ENCODE measurements around the gene LNX1.

DNA sequence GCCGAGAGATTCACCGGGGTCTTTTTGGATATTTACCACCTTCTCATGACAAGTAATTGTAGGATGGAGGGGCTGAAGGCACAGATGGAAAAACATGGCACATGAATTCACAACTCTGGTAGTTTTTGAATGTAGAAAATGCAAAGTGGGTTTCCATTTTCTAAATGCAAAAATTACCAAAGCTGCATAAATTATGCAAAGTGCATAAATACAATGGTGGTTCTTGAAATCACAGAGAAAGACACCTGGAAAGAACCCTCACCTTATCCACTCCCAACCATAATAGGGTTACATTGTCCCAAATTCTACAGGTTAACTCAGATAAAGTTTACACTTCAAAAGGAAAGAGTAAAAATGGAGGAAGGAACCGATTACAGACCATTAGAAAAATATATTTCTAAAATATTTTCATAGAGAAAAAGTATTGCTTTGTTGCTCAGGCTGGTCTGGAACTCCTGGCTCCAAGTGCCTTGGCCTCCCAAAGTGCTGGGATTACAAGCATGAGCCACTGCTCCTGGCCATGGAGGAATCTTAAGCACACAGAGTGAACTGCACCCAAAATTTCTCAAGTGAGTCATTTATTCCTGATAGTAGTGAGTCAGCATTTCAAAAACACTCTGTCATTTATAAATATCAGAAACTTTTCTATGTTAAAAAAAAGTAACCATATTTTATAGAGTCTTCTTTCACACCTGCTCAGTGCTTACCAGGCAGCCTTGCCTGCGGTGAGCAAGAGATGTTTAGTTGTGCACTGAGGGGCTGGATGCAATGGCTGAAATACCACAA lies 112.4 kb downstream of the LNX1 start:
- TF ChIP-seq, protein P1, sequence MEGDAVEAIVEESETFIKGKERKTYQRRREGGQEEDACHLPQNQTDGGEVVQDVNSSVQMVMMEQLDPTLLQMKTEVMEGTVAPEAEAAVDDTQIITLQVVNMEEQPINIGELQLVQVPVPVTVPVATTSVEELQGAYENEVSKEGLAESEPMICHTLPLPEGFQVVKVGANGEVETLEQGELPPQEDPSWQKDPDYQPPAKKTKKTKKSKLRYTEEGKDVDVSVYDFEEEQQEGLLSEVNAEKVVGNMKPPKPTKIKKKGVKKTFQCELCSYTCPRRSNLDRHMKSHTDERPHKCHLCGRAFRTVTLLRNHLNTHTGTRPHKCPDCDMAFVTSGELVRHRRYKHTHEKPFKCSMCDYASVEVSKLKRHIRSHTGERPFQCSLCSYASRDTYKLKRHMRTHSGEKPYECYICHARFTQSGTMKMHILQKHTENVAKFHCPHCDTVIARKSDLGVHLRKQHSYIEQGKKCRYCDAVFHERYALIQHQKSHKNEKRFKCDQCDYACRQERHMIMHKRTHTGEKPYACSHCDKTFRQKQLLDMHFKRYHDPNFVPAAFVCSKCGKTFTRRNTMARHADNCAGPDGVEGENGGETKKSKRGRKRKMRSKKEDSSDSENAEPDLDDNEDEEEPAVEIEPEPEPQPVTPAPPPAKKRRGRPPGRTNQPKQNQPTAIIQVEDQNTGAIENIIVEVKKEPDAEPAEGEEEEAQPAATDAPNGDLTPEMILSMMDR (conservative IDR thresholded peaks at IDR 0.05): no peak
- TF ChIP-seq ZFX (IDR thresholded peaks at IDR 0.05): no peak

Measured in C4-2B (cell line).